Astrocyte (in vitro differentiated cells and primary cell): ENCODE measurements around the gene FBLN2.

Experiments
- EZH2 ChIP-seq: IDR thresholded peaks from 2 replicates; pipeline ENCODE4 v1.6.1; 2012; ENCODE audit warnings: mild to moderate bottlenecking, low read length, inconsistent platforms; ENCODE audit not compliant: insufficient read depth
- TF ChIP-seq, protein P1 (sequence below): IDR thresholded peaks from 2 replicates; pipeline ENCODE4 v1.5.1; 2011; ENCODE audit warnings: low read depth, mild to moderate bottlenecking, inconsistent platforms, low read length, moderate library complexity; ENCODE audit not compliant: insufficient read depth

DNA sequence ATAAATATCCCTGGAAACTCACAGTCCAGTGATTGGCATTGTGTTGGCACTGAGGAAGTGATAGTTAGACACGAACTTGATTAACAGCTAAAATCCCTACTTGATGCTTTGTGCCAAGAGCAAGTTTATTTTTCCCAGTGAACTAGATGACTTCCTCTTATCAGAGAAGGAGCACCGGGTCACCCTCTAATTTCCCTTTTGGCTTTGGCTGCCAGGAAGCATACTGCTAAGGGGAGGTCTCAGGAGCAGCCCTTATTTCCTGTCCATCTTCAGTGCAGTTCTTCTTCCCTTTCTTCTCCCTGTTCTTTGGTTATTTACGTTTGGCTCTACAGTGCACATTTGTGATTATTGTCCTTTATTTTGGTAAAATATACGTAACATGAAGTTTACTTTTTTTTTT lies 13.0 kb downstream of the FBLN2 start:
- TF ChIP-seq, protein P1, sequence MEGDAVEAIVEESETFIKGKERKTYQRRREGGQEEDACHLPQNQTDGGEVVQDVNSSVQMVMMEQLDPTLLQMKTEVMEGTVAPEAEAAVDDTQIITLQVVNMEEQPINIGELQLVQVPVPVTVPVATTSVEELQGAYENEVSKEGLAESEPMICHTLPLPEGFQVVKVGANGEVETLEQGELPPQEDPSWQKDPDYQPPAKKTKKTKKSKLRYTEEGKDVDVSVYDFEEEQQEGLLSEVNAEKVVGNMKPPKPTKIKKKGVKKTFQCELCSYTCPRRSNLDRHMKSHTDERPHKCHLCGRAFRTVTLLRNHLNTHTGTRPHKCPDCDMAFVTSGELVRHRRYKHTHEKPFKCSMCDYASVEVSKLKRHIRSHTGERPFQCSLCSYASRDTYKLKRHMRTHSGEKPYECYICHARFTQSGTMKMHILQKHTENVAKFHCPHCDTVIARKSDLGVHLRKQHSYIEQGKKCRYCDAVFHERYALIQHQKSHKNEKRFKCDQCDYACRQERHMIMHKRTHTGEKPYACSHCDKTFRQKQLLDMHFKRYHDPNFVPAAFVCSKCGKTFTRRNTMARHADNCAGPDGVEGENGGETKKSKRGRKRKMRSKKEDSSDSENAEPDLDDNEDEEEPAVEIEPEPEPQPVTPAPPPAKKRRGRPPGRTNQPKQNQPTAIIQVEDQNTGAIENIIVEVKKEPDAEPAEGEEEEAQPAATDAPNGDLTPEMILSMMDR = no peak
- TF ChIP-seq EZH2 = no peak
